AG04450 (cell line): ENCODE measurements around the gene RFPL2. TPM values are rescaled to one million over a fixed set of nuclear protein-coding genes. Genes with fewer than 3 reads are reported as not detected.
"Not testable (repeated sequence)": the region's sequence is repeated elsewhere in the genome, so short reads cannot be mapped to it uniquely, and the experiment has no call there.

Experiments used
- CTCF ChIA-PET: fragments of 300-600, 350-600 bp; formaldehyde crosslinking; extraction: SDS; loops from one replicate; lab custom pipeline; 2022; ENCODE audit warnings: antibody characterized with exemption, inconsistent platforms; lab: Charles Lee
- POLR2A ChIA-PET: fragments of 350-600 bp; formaldehyde crosslinking; extraction: SDS; loops from one replicate; lab custom pipeline; 2021; ENCODE audit warnings: antibody characterized with exemption, inconsistent platforms; lab: Yijun Ruan, JAX
- DNase-seq: peaks from one replicate; pipeline ENCODE4 v3.0.0-alpha.2; 2011; ENCODE audit warnings: low read depth, low spot score
- H3K27ac ChIP-seq: one replicate; pipeline ENCODE4 v1.5.1; 2012; ENCODE audit warnings: low read depth, low read length, control low read depth
- H3K27me3 ChIP-seq: one replicate; pipeline ENCODE4 v1.6.0; 2012; ENCODE audit warnings: low read length; ENCODE audit not compliant: control insufficient read depth, insufficient read depth
- H3K4me3 ChIP-seq: 2 replicates; pipeline ENCODE4 v1.5.1; 2011; ENCODE audit warnings: mild to moderate bottlenecking, low read depth, low read length, control low read depth
- H3K9me3 ChIP-seq: 2 replicates; pipeline ENCODE4 v1.5.1; 2012; ENCODE audit warnings: low read length; ENCODE audit not compliant: control insufficient read depth, insufficient read depth
- CTCF ChIP-seq: IDR thresholded peaks from 2 replicates; pipeline ENCODE4 v1.5.1; 2011; ENCODE audit warnings: low read depth, low read length, control low read depth, inconsistent platforms
- polyA plus RNA-seq: library from polyadenylated mRNA; depleted of rRNA; stranded (reverse); fragments of >200 nt; gene quantifications from 2 replicates; pipeline ENCODE4 v1.2.3, GENCODE V29; 2011

The RFPL2 gene
- polyA plus RNA-seq, 1 experiment = not detected

- DNase-seq, H3K27ac ChIP-seq, POLR2A ChIA-PET, CTCF ChIA-PET, H3K4me3 ChIP-seq, H3K27me3 ChIP-seq, H3K9me3 ChIP-seq: not testable (repeated sequence)
Observed at GRCh38 chr22:32193346-32193745, 11.5 kb downstream of the RFPL2 start.

- H3K4me3 ChIP-seq, CTCF ChIA-PET, H3K9me3 ChIP-seq, DNase-seq, H3K27ac ChIP-seq, POLR2A ChIA-PET, H3K27me3 ChIP-seq: not testable (repeated sequence)
Observed at GRCh38 chr22:32191021-32191420, 13.9 kb downstream of the RFPL2 start.

GRCh38 chr22:32185821-32186220 is 19.1 kb downstream of the RFPL2 start:
- ChIA-PET POLR2A (no interaction called here), CTCF (no interaction called here)
- no peak overlapping the region for H3K4me3 ChIP-seq
- TF ChIP-seq CTCF = no peak
- no peaks in the 10 kb centered on the region for H3K27me3 ChIP-seq
- H3K9me3 ChIP-seq = no peaks in the 10 kb centered on the region
- H3K27ac ChIP-seq = no peak overlapping the region
- no peak for DNase-seq

GRCh38 chr22:32183625-32184024 is 21.2 kb downstream of the RFPL2 start:
- no peaks in the 10 kb centered on the region for H3K9me3 ChIP-seq
- no peak for DNase-seq
- no peak overlapping the region for H3K4me3 ChIP-seq
- TF ChIP-seq CTCF = no peak
- CTCF ChIA-PET = no interaction called here
- H3K27me3 ChIP-seq = no peaks in the 10 kb centered on the region
- POLR2A ChIA-PET = no interaction called here
- H3K27ac ChIP-seq = no peak overlapping the region

GRCh38 chr22:32181043-32181442 is 23.8 kb downstream of the RFPL2 start:
- ChIA-PET CTCF (no interaction called here), POLR2A (no interaction called here)
- Histone ChIP-seq H3K4me3 (no peak overlapping the region), H3K27me3 (no peaks in the 10 kb centered on the region), H3K27ac (no peak overlapping the region), H3K9me3 (no peaks in the 10 kb centered on the region; the same call in 1 of the 2 replicates)
- DNase-seq = no peak
- TF ChIP-seq CTCF = no peak

- POLR2A ChIA-PET = no interaction called here
- CTCF ChIA-PET = no interaction called here
- H3K9me3 ChIP-seq = no peaks in the 10 kb centered on the region; the same call in 1 of the 2 replicates
- no peak for DNase-seq
- H3K27me3 ChIP-seq = no peaks in the 10 kb centered on the region
- H3K27ac ChIP-seq = no peak overlapping the region
- no peak for TF ChIP-seq CTCF
- H3K4me3 ChIP-seq = no peak overlapping the region
Observed at GRCh38 chr22:32177221-32177765, 27.6 kb downstream of the RFPL2 start.
